Skeletal muscle satellite cell (primary cell): ENCODE measurements around the gene LMX1A.

ENCODE experiments used
- H3K27me3 ChIP-seq: 2 replicates; pipeline ENCODE4 v1.7.0; 2013; ENCODE audit warnings: low read length; ENCODE audit not compliant: control insufficient read depth, insufficient read depth
- H3K36me3 ChIP-seq: 2 replicates; pipeline ENCODE4 v1.7.0; 2013; ENCODE audit warnings: mild to moderate bottlenecking, control low read depth, low read length; ENCODE audit not compliant: insufficient read depth
- H3K4me1 ChIP-seq: 2 replicates; pipeline ENCODE4 v1.7.0; 2013; ENCODE audit warnings: low read length; ENCODE audit not compliant: control insufficient read depth, insufficient read depth
- H3K4me2 ChIP-seq: 2 replicates; pipeline ENCODE4 v1.7.0; 2013; ENCODE audit warnings: mild to moderate bottlenecking, low read length
- H3K4me3 ChIP-seq: 2 replicates; pipeline ENCODE4 v1.7.0; 2013; ENCODE audit warnings: low read length
- H3K9ac ChIP-seq: 2 replicates; pipeline ENCODE4 v1.7.0; 2013; ENCODE audit warnings: mild to moderate bottlenecking, low read depth, low read length, moderate library complexity
- H3K9me3 ChIP-seq: replicated peaks from 2 replicates; pipeline ENCODE4 v1.7.0; 2013; ENCODE audit warnings: mild to moderate bottlenecking, control low read depth, low read length

LMX1A gene

GRCh38 chr1:165228111-165228655 is 128.3 kb downstream of the LMX1A start:
- no peak overlapping the region for H3K4me3 ChIP-seq
- H3K36me3 ChIP-seq = no peaks in the 10 kb centered on the region
- no peak overlapping the region for H3K4me2 ChIP-seq
- H3K9ac ChIP-seq = no peak overlapping the region
- no peaks in the 10 kb centered on the region for H3K27me3 ChIP-seq
- H3K9me3 ChIP-seq = no peaks in the 10 kb centered on the region
- no peaks in the 10 kb centered on the region for H3K4me1 ChIP-seq

DNA sequence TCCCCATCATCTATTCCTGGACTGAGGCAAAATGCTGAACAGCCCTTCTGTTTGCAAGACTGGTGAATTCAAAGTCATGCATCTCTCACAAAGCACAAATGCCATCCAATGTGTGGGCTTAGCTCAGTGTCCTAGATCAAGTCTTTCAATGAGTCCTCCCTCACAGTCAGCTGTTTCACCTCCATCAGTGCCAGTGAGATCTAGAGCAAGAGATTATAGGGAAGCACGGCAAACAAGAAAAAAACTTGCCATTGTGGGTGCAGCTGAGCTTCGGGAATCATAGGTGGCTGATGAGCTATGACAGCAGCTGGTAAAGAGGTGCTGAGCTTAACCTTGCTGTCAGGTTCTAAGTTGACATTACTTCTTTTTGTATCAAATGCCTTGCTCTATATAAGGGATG is 130.2 kb downstream of the LMX1A start:
- no peak overlapping the region for H3K4me2 ChIP-seq
- no peak overlapping the region for H3K9ac ChIP-seq
- no peak overlapping the region for H3K4me3 ChIP-seq
- H3K9me3 ChIP-seq = no peaks in the 10 kb centered on the region
- no peaks in the 10 kb centered on the region for H3K27me3 ChIP-seq
- H3K4me1 ChIP-seq = no peaks in the 10 kb centered on the region
- H3K36me3 ChIP-seq = no peaks in the 10 kb centered on the region

- H3K27me3 ChIP-seq = no peaks in the 10 kb centered on the region
- no peaks in the 10 kb centered on the region for H3K9me3 ChIP-seq
- no peaks in the 10 kb centered on the region for H3K36me3 ChIP-seq
- no peak overlapping the region for H3K4me2 ChIP-seq
- H3K4me3 ChIP-seq = no peak overlapping the region
- H3K4me1 ChIP-seq = no peaks in the 10 kb centered on the region
- H3K9ac ChIP-seq = no peak overlapping the region
These were observed 130.9 kb downstream of the LMX1A start for GRCh38 chr1:165225650-165226049.

- no peaks in the 10 kb centered on the region for H3K4me1 ChIP-seq
- no peak overlapping the region for H3K9ac ChIP-seq
- no peaks in the 10 kb centered on the region for H3K36me3 ChIP-seq
- H3K9me3 ChIP-seq = no peaks in the 10 kb centered on the region
- no peak overlapping the region for H3K4me3 ChIP-seq
- H3K4me2 ChIP-seq = no peak overlapping the region
- no peaks in the 10 kb centered on the region for H3K27me3 ChIP-seq
These were observed 131.5 kb downstream of the LMX1A start for GRCh38 chr1:165225062-165225461.

DNA sequence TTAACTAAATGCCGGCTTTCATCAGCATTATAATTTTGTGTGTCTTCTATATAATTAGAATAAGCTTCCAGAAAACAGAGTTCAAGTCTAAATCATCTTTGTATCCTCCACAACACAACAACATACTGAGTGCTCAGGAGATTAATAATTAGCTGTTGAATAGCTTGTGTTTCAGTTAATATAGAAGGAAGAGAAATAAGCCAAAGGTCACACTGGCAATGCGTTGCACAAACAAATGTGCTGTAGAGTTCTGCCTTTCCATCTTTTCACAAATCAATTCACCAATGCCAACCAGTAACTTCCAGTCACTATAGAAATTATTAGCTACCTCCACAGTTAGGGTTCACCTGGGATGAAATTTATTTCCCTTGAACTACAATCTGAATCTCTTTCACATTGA is 132.0 kb downstream of the LMX1A start:
- Histone ChIP-seq H3K27me3 (no peaks in the 10 kb centered on the region), H3K4me2 (no peak overlapping the region), H3K36me3 (no peaks in the 10 kb centered on the region), H3K4me3 (no peak overlapping the region), H3K9ac (no peak overlapping the region), H3K4me1 (no peaks in the 10 kb centered on the region), H3K9me3 (no peaks in the 10 kb centered on the region)

DNA sequence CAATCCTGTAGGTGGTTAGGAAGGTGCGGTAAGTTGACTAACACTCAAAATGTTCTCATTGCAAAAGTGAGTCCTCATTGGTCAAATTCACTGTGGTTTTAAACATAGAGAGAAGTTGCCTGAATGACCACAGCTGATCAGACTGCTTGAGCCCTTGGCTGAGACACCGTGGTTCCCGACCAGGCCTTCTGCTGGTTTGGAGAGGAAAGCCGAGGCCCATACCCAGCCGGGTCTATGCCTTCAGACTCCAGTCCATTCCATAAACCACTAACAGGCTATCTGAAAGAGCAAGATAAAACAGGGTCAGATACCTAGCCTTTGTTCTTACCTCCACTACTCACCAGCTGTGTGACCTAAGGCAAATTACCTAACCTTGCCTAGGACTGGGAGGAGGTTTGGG is 133.9 kb downstream of the LMX1A start:
- Histone ChIP-seq H3K4me2 (no peak overlapping the region), H3K9me3 (no peaks in the 10 kb centered on the region), H3K4me1 (no peaks in the 10 kb centered on the region), H3K9ac (no peak overlapping the region), H3K36me3 (no peaks in the 10 kb centered on the region), H3K4me3 (no peak overlapping the region), H3K27me3 (no peaks in the 10 kb centered on the region)

DNA sequence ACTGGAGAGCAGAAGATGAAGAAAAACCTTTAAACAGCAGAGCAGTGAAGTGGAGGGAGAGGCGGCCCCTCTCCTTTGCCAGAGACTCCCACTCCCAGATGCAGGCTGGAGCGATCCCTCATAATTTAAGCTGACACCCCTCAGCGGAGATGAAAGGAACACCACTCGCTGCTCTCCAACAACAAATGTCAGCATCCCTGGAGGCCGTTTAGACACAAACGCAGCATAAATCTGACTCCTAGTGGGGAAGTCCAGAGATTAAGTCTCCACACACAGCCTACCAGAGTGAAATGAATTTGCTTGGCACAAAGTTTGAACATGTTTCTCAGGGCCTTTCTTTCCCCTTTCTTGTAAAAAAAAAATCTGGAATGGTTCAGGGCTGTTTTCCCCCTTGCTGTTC is 137.8 kb downstream of the LMX1A start:
- no peaks in the 10 kb centered on the region for H3K36me3 ChIP-seq
- H3K4me3 ChIP-seq = no peak overlapping the region
- H3K9me3 ChIP-seq = no peaks in the 10 kb centered on the region
- no peak overlapping the region for H3K9ac ChIP-seq
- no peaks in the 10 kb centered on the region for H3K27me3 ChIP-seq
- no peaks in the 10 kb centered on the region for H3K4me1 ChIP-seq
- no peak overlapping the region for H3K4me2 ChIP-seq

GRCh38 chr1:165217958-165218357 is 138.6 kb downstream of the LMX1A start:
- Histone ChIP-seq H3K4me1 (no peaks in the 10 kb centered on the region), H3K9ac (no peak overlapping the region), H3K4me3 (no peak overlapping the region), H3K9me3 (no peaks in the 10 kb centered on the region), H3K4me2 (no peak overlapping the region), H3K27me3 (no peaks in the 10 kb centered on the region), H3K36me3 (no peaks in the 10 kb centered on the region)

GRCh38 chr1:165216254-165216653 is 140.3 kb downstream of the LMX1A start:
- no peaks in the 10 kb centered on the region for H3K9me3 ChIP-seq
- H3K4me3 ChIP-seq = no peak overlapping the region
- no peaks in the 10 kb centered on the region for H3K4me1 ChIP-seq
- H3K27me3 ChIP-seq = no peaks in the 10 kb centered on the region
- no peak overlapping the region for H3K9ac ChIP-seq
- no peaks in the 10 kb centered on the region for H3K36me3 ChIP-seq
- no peak overlapping the region for H3K4me2 ChIP-seq

DNA sequence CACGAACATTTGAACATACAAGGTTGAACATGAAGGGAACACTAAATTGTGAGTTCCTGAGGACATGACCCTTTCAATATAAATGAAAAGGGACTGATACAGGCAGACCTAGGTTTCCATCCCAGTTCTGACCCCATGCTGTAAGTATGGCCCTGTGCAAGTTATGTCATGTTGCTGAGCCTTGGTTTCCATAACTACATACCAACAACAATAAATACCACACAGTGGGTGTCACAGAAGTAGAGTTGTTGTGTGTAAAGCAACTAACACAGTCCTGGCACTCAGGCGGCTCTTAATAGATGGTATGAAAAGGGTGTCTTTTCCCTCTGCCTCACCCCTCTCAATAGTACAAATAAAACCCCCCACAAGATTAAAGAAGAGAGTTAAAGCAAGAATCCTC is 140.8 kb downstream of the LMX1A start:
- H3K4me2 ChIP-seq = no peak overlapping the region
- no peaks in the 10 kb centered on the region for H3K27me3 ChIP-seq
- H3K9me3 ChIP-seq = no peaks in the 10 kb centered on the region
- no peaks in the 10 kb centered on the region for H3K36me3 ChIP-seq
- H3K4me3 ChIP-seq = no peak overlapping the region
- no peak overlapping the region for H3K9ac ChIP-seq
- H3K4me1 ChIP-seq = no peaks in the 10 kb centered on the region

- H3K4me2 ChIP-seq = no peak overlapping the region
- no peaks in the 10 kb centered on the region for H3K9me3 ChIP-seq
- no peak overlapping the region for H3K9ac ChIP-seq
- H3K36me3 ChIP-seq = no peaks in the 10 kb centered on the region
- no peaks in the 10 kb centered on the region for H3K4me1 ChIP-seq
- H3K4me3 ChIP-seq = no peak overlapping the region
- no peaks in the 10 kb centered on the region for H3K27me3 ChIP-seq
These were observed 144.3 kb downstream of the LMX1A start for GRCh38 chr1:165212229-165212628.

DNA sequence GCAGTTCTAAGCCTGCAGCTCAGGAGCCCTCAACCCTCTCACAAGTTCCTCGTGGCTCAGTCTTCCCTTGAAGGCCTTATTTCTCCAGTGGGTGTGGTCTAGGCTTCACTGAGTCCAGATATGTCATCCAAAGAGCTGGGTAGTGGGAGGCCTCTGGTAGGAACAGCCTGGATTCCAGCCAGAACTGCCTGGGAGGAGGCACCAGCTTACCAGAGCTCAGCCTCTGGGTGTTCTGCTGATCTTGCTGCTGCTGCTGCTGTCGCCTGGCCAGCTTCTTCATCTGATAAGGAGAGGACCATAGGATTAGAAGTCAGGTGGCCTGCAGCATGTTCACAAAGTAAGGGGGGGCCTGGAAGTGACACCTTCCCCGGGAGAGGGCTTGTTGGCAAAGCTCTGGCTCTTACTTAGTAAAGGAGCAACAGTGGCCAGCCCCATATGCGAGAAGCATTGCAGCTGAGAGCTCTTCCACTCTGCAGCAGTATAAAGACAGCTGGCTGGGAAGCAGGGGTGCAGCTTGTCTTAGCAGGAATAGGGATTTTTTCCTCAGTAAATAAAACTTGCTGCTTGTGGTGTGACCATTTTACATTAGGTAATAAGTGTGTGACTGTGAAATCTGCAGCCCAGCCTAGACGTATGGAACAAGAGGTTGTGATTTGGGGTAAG is 148.5 kb downstream of the LMX1A start:
- H3K9ac ChIP-seq = no peak overlapping the region
- no peaks in the 10 kb centered on the region for H3K4me1 ChIP-seq
- no peak overlapping the region for H3K4me2 ChIP-seq
- no peak overlapping the region for H3K4me3 ChIP-seq
- H3K36me3 ChIP-seq = no peaks in the 10 kb centered on the region
- H3K9me3 ChIP-seq = no peaks in the 10 kb centered on the region
- H3K27me3 ChIP-seq = no peaks in the 10 kb centered on the region
